ENCODE results near the gene KRTAP4-5.
"Not testable (repeated sequence)": the region's sequence is repeated elsewhere in the genome, so short reads cannot be mapped to it uniquely, and the experiment has no call there.

KRTAP4-5 gene

GRCh38 chr17:41149652-41149985 lies at the start of gene KRTAP4-5:
TSS of gene KRTAP4-5 (minus strand) at chr17:41149825. CDS start at chr17:41149767, 58 bp downstream.
- no peak for DNase-seq

- DNase-seq, result no peak
Observed at GRCh38 chr17:41196068-41196467, 46.4 kb upstream of the KRTAP4-5 start.

- no peak for DNase-seq
Observed at GRCh38 chr17:41190328-41190727, 40.7 kb upstream of the KRTAP4-5 start.

GRCh38 chr17:41189837-41190318 lies 40.3 kb upstream of the KRTAP4-5 start, which contains the start of gene KRTAP9-1:
TSS of gene KRTAP9-1 (plus strand) at chr17:41189887. CDS start at chr17:41189887, 0 bp downstream.
- DNase-seq, result not testable (repeated sequence)

- DNase-seq, result no peak
Observed at GRCh38 chr17:41186872-41187271, 37.2 kb upstream of the KRTAP4-5 start.

GRCh38 chr17:41185001-41185400 lies 35.4 kb upstream of the KRTAP4-5 start:
- DNase-seq, result no peak

- DNase-seq, result no peak
Observed at GRCh38 chr17:41184480-41184961, 34.9 kb upstream of the KRTAP4-5 start, which contains the start of gene KRTAP4-1. TSS of gene KRTAP4-1 (minus strand) at chr17:41184911. CDS start at chr17:41184854, 57 bp downstream.

GRCh38 chr17:41178843-41179616 lies 29.4 kb upstream of the KRTAP4-5 start:
- no peak for DNase-seq

GRCh38 chr17:41178341-41178740 lies 28.7 kb upstream of the KRTAP4-5 start:
- DNase-seq, result no peak

- no peak for DNase-seq
Observed at GRCh38 chr17:41177727-41178271, 28.2 kb upstream of the KRTAP4-5 start, which contains the start of gene KRTAP4-2. TSS of gene KRTAP4-2 (minus strand) at chr17:41178221. CDS start at chr17:41178164, 57 bp downstream.

GRCh38 chr17:41176744-41177387 lies 27.2 kb upstream of the KRTAP4-5 start:
- no peak for DNase-seq

GRCh38 chr17:41171886-41172285 lies 22.3 kb upstream of the KRTAP4-5 start:
- no peak for DNase-seq

GRCh38 chr17:41168121-41168520 lies 18.5 kb upstream of the KRTAP4-5 start, which contains the start of gene KRTAP4-3:
TSS of gene KRTAP4-3 (minus strand) at chr17:41168221. CDS start at chr17:41168172, 49 bp downstream.
- DNase-seq, result no peak

GRCh38 chr17:41167561-41167960 lies 17.9 kb upstream of the KRTAP4-5 start:
- no peak for DNase-seq

GRCh38 chr17:41163828-41164227 lies 14.2 kb upstream of the KRTAP4-5 start:
- no peak for DNase-seq

- no peak for DNase-seq
Observed at GRCh38 chr17:41160648-41161047, 11.0 kb upstream of the KRTAP4-5 start, which contains the start of gene KRTAP4-4. TSS of gene KRTAP4-4 (minus strand) at chr17:41160748. CDS start at chr17:41160691, 57 bp downstream.

GRCh38 chr17:41160190-41160589 lies 10.6 kb upstream of the KRTAP4-5 start:
- not testable (repeated sequence) for DNase-seq

- no peak for DNase-seq
Observed at GRCh38 chr17:41153856-41154255, 4.2 kb upstream of the KRTAP4-5 start.

GRCh38 chr17:41151525-41151924 lies 1.9 kb upstream of the KRTAP4-5 start:
- DNase-seq, result no peak

- no peak for DNase-seq
Observed at GRCh38 chr17:41150026-41150425, 401 bp upstream of the KRTAP4-5 start.

- DNase-seq, result not testable (repeated sequence)
Observed at GRCh38 chr17:41148971-41149651, 514 bp downstream of the KRTAP4-5 start.

GRCh38 chr17:41147531-41148204 lies 2.0 kb downstream of the KRTAP4-5 start:
- no peak for DNase-seq
